Left ventricle myocardium inferior (tissue), 1 donor: ENCODE results near the gene SPANXN4. TPM values are rescaled to one million over a fixed set of nuclear protein-coding genes. Genes with fewer than 3 reads are reported as not detected.

ENCODE experiments used
- DNase-seq: peaks from one replicate; pipeline ENCODE4 v3.0.0-alpha.2; 2020
- H3K27ac ChIP-seq: fragments of 200-600 bp; replicated peaks from 2 replicates; pipeline ENCODE4 v1.8.0; 2021
- H3K27me3 ChIP-seq: fragments of 200-600 bp; 2 replicates; pipeline ENCODE4 v1.8.0; 2021; ENCODE audit warnings: low read depth
- H3K36me3 ChIP-seq: fragments of 200-600 bp; 2 replicates; pipeline ENCODE4 v1.8.0; 2021
- H3K4me1 ChIP-seq: fragments of 200-600 bp; 2 replicates; pipeline ENCODE4 v1.8.0; 2021
- H3K4me3 ChIP-seq: fragments of 200-600 bp; 2 replicates; pipeline ENCODE4 v1.8.0; 2021; ENCODE audit warnings: mild to moderate bottlenecking, moderate library complexity
- H3K9me3 ChIP-seq: fragments of 200-600 bp; replicated peaks from 2 replicates; pipeline ENCODE4 v1.8.0; 2021
- CTCF ChIP-seq: fragments of 200-600 bp; IDR thresholded peaks from 2 replicates; pipeline ENCODE4 v1.8.0; 2021; ENCODE audit warnings: antibody characterized with exemption, mild to moderate bottlenecking, borderline replicate concordance
- intact Hi-C: fragments of 100-400 bp; cut with micrococcal nuclease; formaldehyde crosslinking; loops from one replicate; pipeline ENCODE4 v1.11.0; 2022
- long read RNA-seq: library from polyadenylated mRNA; unstranded; transcript quantifications from one replicate; pipeline ENCODE4 v2.0.0, GENCODE V29; 2021
- total RNA-seq: library from RNA; stranded (reverse); fragmentation: NEBNext Ultra II Directional; extraction: Animal tissue kit (Norgen Biotek cat#: 25700); gene quantifications from one replicate; pipeline ENCODE4 v1.2.1, GENCODE V29; 2021
- donor health status: DM: no; HTN: yes; CAD: no; lungs with severe emphysema.

The SPANXN4 gene
- not detected for total RNA-seq
- long read RNA-seq: 0 reads

- H3K27ac ChIP-seq: no peak within 1 kb of the TSS
- H3K27me3 ChIP-seq: no peaks in the 10 kb centered on the region
- H3K36me3 ChIP-seq: no peaks in the 10 kb centered on the region
- DNase-seq: no peak
- no peaks in the 10 kb centered on the region for H3K9me3 ChIP-seq
- TF ChIP-seq CTCF: no peak
- H3K4me1 ChIP-seq: no peaks in the 10 kb centered on the region
- no peak within 1 kb of the TSS for H3K4me3 ChIP-seq
- intact Hi-C loops: no loop called here
Observed at GRCh38 chrX:143025628-143026027, at the start of gene SPANXN4. TSS of gene SPANXN4 (plus strand) at chrX:143025928. CDS start at chrX:143026015, 87 bp downstream.

GRCh38 chrX:142977128-142977914, 48.4 kb upstream of the SPANXN4 start:
- DNase-seq: no peak
- Histone ChIP-seq H3K4me3 (no peak overlapping the region), H3K36me3 (no peaks in the 10 kb centered on the region), H3K4me1 (no peaks in the 10 kb centered on the region), H3K27ac (no peak overlapping the region), H3K27me3 (no peaks in the 10 kb centered on the region), H3K9me3 (peaks cover 9% of the 10 kb centered on the region)
- intact Hi-C loops: no loop called here
- no peak for TF ChIP-seq CTCF

GRCh38 chrX:142978130-142978684, 47.5 kb upstream of the SPANXN4 start:
- H3K9me3 ChIP-seq: peaks cover 9% of the 10 kb centered on the region
- no peak overlapping the region for H3K27ac ChIP-seq
- H3K27me3 ChIP-seq: no peaks in the 10 kb centered on the region
- H3K4me1 ChIP-seq: no peaks in the 10 kb centered on the region
- no peak for DNase-seq
- intact Hi-C loops: no loop called here
- H3K4me3 ChIP-seq: no peak overlapping the region
- no peak for TF ChIP-seq CTCF
- no peaks in the 10 kb centered on the region for H3K36me3 ChIP-seq

GRCh38 chrX:142982679-142983078, 43.0 kb upstream of the SPANXN4 start:
- DNase-seq: no peak
- Histone ChIP-seq H3K36me3 (no peaks in the 10 kb centered on the region), H3K27ac (no peak overlapping the region), H3K4me3 (no peak overlapping the region), H3K4me1 (no peaks in the 10 kb centered on the region), H3K9me3 (no peaks in the 10 kb centered on the region), H3K27me3 (no peaks in the 10 kb centered on the region)
- no peak for TF ChIP-seq CTCF
- intact Hi-C loops: no loop called here

GRCh38 chrX:142994988-142995387, 30.7 kb upstream of the SPANXN4 start:
- Histone ChIP-seq H3K4me1 (no peaks in the 10 kb centered on the region), H3K27ac (no peak overlapping the region), H3K27me3 (no peaks in the 10 kb centered on the region), H3K9me3 (no peaks in the 10 kb centered on the region), H3K4me3 (no peak overlapping the region), H3K36me3 (no peaks in the 10 kb centered on the region)
- TF ChIP-seq CTCF: no peak
- intact Hi-C loops: no loop called here
- no peak for DNase-seq
